HEK293T (cell line): ENCODE measurements around the gene ZNF710.

Experiments
- ARNT ChIP-seq: fragments of 450-650 bp; IDR thresholded peaks from 2 replicates; pipeline ENCODE4 v1.6.1; 2017; ENCODE audit warnings: mild to moderate bottlenecking
- BHLHE40 ChIP-seq: fragments of 450-650 bp; IDR thresholded peaks from 2 replicates; pipeline ENCODE4 v1.6.1; 2016; ENCODE audit warnings: mild to moderate bottlenecking, moderate library complexity, borderline replicate concordance
- FOXA1 ChIP-seq: fragments of 450-650 bp; IDR thresholded peaks from 2 replicates; pipeline ENCODE4 v1.6.1; 2016; ENCODE audit warnings: mild to moderate bottlenecking
- FOXK2 ChIP-seq: fragments of 450-650 bp; IDR thresholded peaks from 2 replicates; pipeline ENCODE4 v1.6.1; 2016; ENCODE audit warnings: mild to moderate bottlenecking
- FOXM1 ChIP-seq: fragments of 450-650 bp; IDR thresholded peaks from 2 replicates; pipeline ENCODE4 v1.6.1; 2017; ENCODE audit warnings: mild to moderate bottlenecking, borderline replicate concordance
- L3MBTL2 ChIP-seq: fragments of 450-650 bp; conservative IDR thresholded peaks from 2 replicates; pipeline ENCODE4 v1.6.1; 2016; ENCODE audit warnings: mild to moderate bottlenecking
- LEF1 ChIP-seq: fragments of 450-650 bp; IDR thresholded peaks from 2 replicates; pipeline ENCODE4 v1.6.1; 2017; ENCODE audit warnings: mild to moderate bottlenecking, borderline replicate concordance
- NFRKB ChIP-seq: fragments of 450-650 bp; IDR thresholded peaks from 2 replicates; pipeline ENCODE4 v1.6.1; 2016; ENCODE audit warnings: mild to moderate bottlenecking, moderate library complexity
- PKNOX1 ChIP-seq: fragments of 450-650 bp; IDR thresholded peaks from 2 replicates; pipeline ENCODE4 v1.6.1; 2016
- SP1 ChIP-seq: fragments of 450-650 bp; IDR thresholded peaks from 2 replicates; pipeline ENCODE4 v1.6.1; 2017
- SUZ12 ChIP-seq: fragments of 450-650 bp; IDR thresholded peaks from 2 replicates; pipeline ENCODE4 v1.6.1; 2016; ENCODE audit warnings: mild to moderate bottlenecking
- TARDBP ChIP-seq: fragments of 450-650 bp; IDR thresholded peaks from 2 replicates; pipeline ENCODE4 v1.6.1; 2016

DNA sequence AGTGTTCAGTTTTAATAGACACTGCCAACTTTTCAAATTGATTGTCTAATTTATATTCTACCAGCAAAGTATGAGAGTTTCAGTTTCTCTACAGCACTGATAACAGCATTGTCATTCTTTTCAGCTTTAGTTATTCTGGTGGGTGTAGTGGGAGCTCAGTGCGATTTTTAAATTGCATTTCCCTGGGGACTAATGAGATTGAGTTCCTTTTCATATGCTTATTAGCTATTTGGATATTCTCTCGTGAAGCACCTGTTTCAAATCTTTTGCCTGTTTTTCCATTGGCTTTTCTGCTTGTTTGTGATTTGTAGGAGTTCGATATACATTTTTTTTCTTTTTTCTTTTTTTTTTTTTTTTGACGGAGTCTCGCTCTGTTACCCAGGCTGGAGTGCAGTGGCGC is 120.0 kb downstream of the ZNF710 start:
- TF ChIP-seq SP1 (no peak), FOXK2 (no peak), BHLHE40 (no peak), TARDBP (no peak), NFRKB (no peak), FOXM1 (no peak), LEF1 (no peak), FOXA1 (no peak), PKNOX1 (no peak), SUZ12 (no peak), L3MBTL2 (no peak), ARNT (no peak)
